HepG2 (cell line): ENCODE measurements around the gene DUSP16. TPM values are rescaled to one million over a fixed set of nuclear protein-coding genes. Genes with fewer than 3 reads are reported as not detected.

Experiments
- ATAC-seq: fragments of 200-7000 bp; cut with Tn5 transposase; 3 replicates; pipeline ENCODE4 v1.9.1; 2020; ENCODE audit warnings: mild to moderate bottlenecking, moderate library complexity
- BruUV-seq: library from RNA; stranded (reverse); fragments of 400-500 nt; replicated peaks from 2 replicates; lab custom pipeline; 2021; lab: Mats Ljungman, UMichigan
- CTCF ChIA-PET: fragments of 300-600 bp; formaldehyde crosslinking; extraction: SDS; loops from one replicate; lab custom pipeline; 2021; ENCODE audit warnings: low total read pairs, inconsistent platforms, low intra/inter-chr PET ratio; lab: Yijun Ruan, JAX
- POLR2A ChIA-PET: fragments of 350-600 bp; sonication (Branson Sonifier 250); formaldehyde crosslinking; loops from one replicate; lab custom pipeline; 2020; ENCODE audit warnings: antibody characterized with exemption, inconsistent platforms; lab: Yijun Ruan, JAX
- DNase-seq: peaks from one replicate; pipeline ENCODE4 v3.0.0-alpha.2; 2015; ENCODE audit warnings: low spot score
- FAIRE-seq: peaks from 3 replicates; lab custom pipeline; 2011; peaks lifted over from hg19 to GRCh38; lab: Jason Lieb, UNC
- H2AFZ ChIP-seq: one replicate; pipeline ENCODE4 v1.6.1; 2011; ENCODE audit warnings: low read length, inconsistent platforms
- H3K27ac ChIP-seq: fragments of 300-600 bp; 3 replicates; pipeline ENCODE4 v1.8.0; 2011; ENCODE audit warnings: mixed run types, mild to moderate bottlenecking, mixed read lengths, low read length, inconsistent platforms; ENCODE audit not compliant: insufficient read depth; ENCODE audit errors: extremely low read length
- H3K27me3 ChIP-seq, 2 experiments: fragments of 200-600 bp in 1 of 2; 2 replicates in 1 of 2; 3 replicates in 1 of 2; pipeline versions ENCODE4 v1.6.0 to v1.8.0; 2011; ENCODE audit warnings: low read length in 2 of 2, mild to moderate bottlenecking in 2 of 2, moderate library complexity in 2 of 2, inconsistent platforms in 1 of 2; ENCODE audit not compliant: insufficient read depth in 2 of 2, control insufficient read depth in 1 of 2
- H3K36me3 ChIP-seq, 2 experiments: fragments of 200-600 bp in 1 of 2; replicated peaks in 1 of 2; 2 replicates in 1 of 2; 3 replicates in 1 of 2; pipeline versions ENCODE4 v1.5.1 to v1.8.0; 2011; ENCODE audit warnings: low read length in 2 of 2, inconsistent platforms in 1 of 2; ENCODE audit not compliant: insufficient read depth in 2 of 2, control insufficient read depth in 1 of 2
- H3K4me1 ChIP-seq: 2 replicates; pipeline ENCODE4 v1.5.1; 2012; ENCODE audit warnings: low read length, inconsistent platforms; ENCODE audit not compliant: insufficient read depth
- H3K4me2 ChIP-seq: 2 replicates; pipeline ENCODE4 v1.6.0; 2011; ENCODE audit warnings: low read depth, low read length, inconsistent platforms
- H3K4me3 ChIP-seq, 3 experiments: fragments of 200-600 bp in 1 of 3; sonication (generic), shearing (Covaris generic) in 1 of 3; replicated peaks in 1 of 3; 2 replicates each; pipeline ENCODE4 v1.5.1; 2011 to 2016; ENCODE audit warnings: low read length in 3 of 3, inconsistent platforms in 2 of 3, low read depth in 2 of 3, mild to moderate bottlenecking in 2 of 3, control low read depth in 1 of 3, mixed read lengths in 1 of 3; ENCODE audit not compliant: insufficient read depth in 1 of 3
- H3K79me2 ChIP-seq: one replicate; pipeline ENCODE4 v1.6.1; 2011; ENCODE audit warnings: low read length, inconsistent platforms; ENCODE audit not compliant: insufficient read depth
- H3K9ac ChIP-seq: 2 replicates; pipeline ENCODE4 v1.6.0; 2011; ENCODE audit warnings: mild to moderate bottlenecking, low read depth, low read length, inconsistent platforms; ENCODE audit not compliant: insufficient read depth
- H3K9me3 ChIP-seq: 2 replicates; pipeline ENCODE4 v1.5.1; 2012; ENCODE audit warnings: mild to moderate bottlenecking, low read length
- H4K20me1 ChIP-seq: 2 replicates; pipeline ENCODE4 v1.6.0; 2011; ENCODE audit warnings: inconsistent platforms, mild to moderate bottlenecking, low read length, moderate library complexity; ENCODE audit not compliant: insufficient read depth
- ARHGAP35 ChIP-seq: sonication (generic); formaldehyde crosslinking; IDR thresholded peaks from 2 replicates; pipeline ENCODE4 v1.9.0; 2022; ENCODE audit warnings: mild to moderate bottlenecking, inconsistent platforms, moderate library complexity, missing genetic modification reagents, borderline replicate concordance
- CHCHD3 ChIP-seq: sonication (generic); formaldehyde crosslinking; IDR thresholded peaks from 2 replicates; pipeline ENCODE4 v1.8.0; 2022; ENCODE audit warnings: mild to moderate bottlenecking, missing genetic modification reagents, moderate library complexity
- DDIT3 ChIP-seq: sonication (generic); formaldehyde crosslinking; IDR thresholded peaks from 2 replicates; pipeline ENCODE4 v1.4.0; 2020; ENCODE audit warnings: mild to moderate bottlenecking, missing genetic modification reagents
- E2F5 ChIP-seq: sonication (generic); formaldehyde crosslinking; conservative IDR thresholded peaks from 2 replicates; pipeline ENCODE4 v1.4.0; 2020; ENCODE audit warnings: missing genetic modification reagents
- ERF ChIP-seq: IDR thresholded peaks from 2 replicates; pipeline ENCODE4 v1.6.1; 2018; ENCODE audit warnings: missing biosample characterization, missing genetic modification reagents
- MXD4 ChIP-seq: IDR thresholded peaks from 2 replicates; pipeline ENCODE4 v1.6.1; 2016; ENCODE audit warnings: mild to moderate bottlenecking, missing biosample characterization, missing genetic modification reagents
- PHF8 ChIP-seq: sonication (generic); formaldehyde crosslinking; IDR thresholded peaks from 2 replicates; pipeline ENCODE4 v1.5.0; 2020; ENCODE audit warnings: missing genetic modification reagents
- PLRG1 ChIP-seq: fragments of 450-650 bp; conservative IDR thresholded peaks from 2 replicates; pipeline ENCODE4 v1.6.1; 2016
- ZBTB2 ChIP-seq: sonication (generic); formaldehyde crosslinking; IDR thresholded peaks from 2 replicates; pipeline ENCODE4 v1.8.0; 2022; ENCODE audit warnings: low read depth, missing genetic modification reagents
- ZNF207 ChIP-seq: fragments of 450-650 bp; IDR thresholded peaks from 2 replicates; pipeline ENCODE4 v1.6.1; 2016; ENCODE audit warnings: antibody characterized with exemption, borderline replicate concordance
- ZNF329 ChIP-seq: sonication (generic); formaldehyde crosslinking; IDR thresholded peaks from 2 replicates; pipeline ENCODE4 v1.9.0; 2021; ENCODE audit warnings: low read depth, mild to moderate bottlenecking, missing genetic modification reagents
- ZNF382 ChIP-seq: sonication (generic); formaldehyde crosslinking; IDR thresholded peaks from 2 replicates; pipeline ENCODE4 v1.5.0; 2020; ENCODE audit warnings: missing genetic modification reagents, mild to moderate bottlenecking, borderline replicate concordance
- ZNF512 ChIP-seq: sonication (generic); formaldehyde crosslinking; IDR thresholded peaks from 2 replicates; pipeline ENCODE4 v1.4.0; 2020; ENCODE audit warnings: mild to moderate bottlenecking, missing genetic modification reagents
- ZNF652 ChIP-seq: IDR thresholded peaks from 2 replicates; pipeline ENCODE4 v1.6.1; 2016; ENCODE audit warnings: low read depth, borderline replicate concordance
- ZNF883 ChIP-seq: sonication (generic); formaldehyde crosslinking; IDR thresholded peaks from 2 replicates; pipeline ENCODE4 v1.5.1; 2020; ENCODE audit warnings: mild to moderate bottlenecking, missing genetic modification reagents; ENCODE audit errors: not compliant biosample characterization
- ZSCAN20 ChIP-seq: sonication (generic); formaldehyde crosslinking; IDR thresholded peaks from 2 replicates; pipeline ENCODE4 v1.4.0; 2020; ENCODE audit warnings: missing genetic modification reagents, mild to moderate bottlenecking, borderline replicate concordance
- WGBS: methylation state at CpG from one replicate; pipeline ENCODE4 v1.1.6; 2017; ENCODE audit warnings: low lambda C conversion rate; 5-methylcytosine and 5-hydroxymethylcytosine counted together
- in situ Hi-C: cut with HindIII; loops from 2 replicates; pipeline ENCODE4 v1.10.0; 2017; ENCODE audit warnings: low pct_unique_long_range_greater_than_20kb; ENCODE audit not compliant: extremely low pct_ligation_motif_present
- intact Hi-C: fragments of 100-400 bp; cut with micrococcal nuclease; formaldehyde crosslinking; loops from one replicate; pipeline ENCODE4 v1.10.0; 2022; ENCODE audit not compliant: unreplicated experiment
- polyA plus RNA-seq, 8 experiments: library from polyadenylated mRNA; depleted of rRNA in 3 of 8; stranded (reverse) in 7 of 8; unstranded in 1 of 8; fragments of >200 nt; fragmentation: Illumina TruSeq in 4 of 8; extraction: Trizol in 4 of 8; gene quantifications; 2 replicates each; pipeline versions ENCODE4 v1.2.1 to v1.2.3, GENCODE V29; 2011 to 2016; ENCODE audit warnings: low read depth in 4 of 8, missing spikeins in 1 of 8, mixed read lengths in 1 of 8; ENCODE audit not compliant: insufficient read depth in 1 of 8
- total RNA-seq, 5 experiments: library from RNA; depleted of rRNA; stranded (reverse); fragments of >200 nt; fragmentation: Illumina TruSeq; extraction: Trizol; gene quantifications; 2 replicates each; pipeline ENCODE4 v1.2.3, GENCODE V29; 2016; ENCODE audit warnings: low read depth in 1 of 5

DUSP16 gene
- total and polyA plus RNA-seq, 2 of the 13 experiments (the other 11 are each of a cell fraction or from before 2014, with no cell fraction given), result 45.7 to 46.6 TPM

- TF ChIP-seq ARHGAP35 (no peak), PLRG1 (no peak)
- TF ChIP-seq, all 625 proteins: peak for 0
These were observed 43.7 kb downstream of the DUSP16 start (continued) for GRCh38 chr12:12518919-12519318.

GRCh38 chr12:12518464-12518845, 44.2 kb downstream of the DUSP16 start:
- Histone ChIP-seq H3K4me3 (no peak overlapping the region), H3K36me3 (peaks cover 10 to 63% of the 10 kb centered on the region in 2 experiments), H3K27me3 (no peaks in the 10 kb centered on the region), H3K27ac (no peak overlapping the region), H3K9ac (no peak overlapping the region), H3K9me3 (no peaks in the 10 kb centered on the region), H2AFZ (no peak overlapping the region), H3K79me2 (peaks cover 47% of the 10 kb centered on the region), H4K20me1 (no peaks in the 10 kb centered on the region), H3K4me1 (peaks cover 17% of the 10 kb centered on the region), H3K4me2 (no peak overlapping the region)
- BruUV-seq, result no TSS peak
- intact Hi-C loops, result no loop called here
- CTCF ChIA-PET, result no interaction called here
- TF ChIP-seq ZNF652 (CRISPR knock-in tag), result no peak
- no peak for TF ChIP-seq DDIT3 (CRISPR knock-in tag)
- no peak for TF ChIP-seq ZNF329 (CRISPR knock-in tag)
- no peak for TF ChIP-seq CHCHD3 (CRISPR knock-in tag)
- TF ChIP-seq ZBTB2 (CRISPR knock-in tag), result no peak
- no peak for TF ChIP-seq PHF8
- TF ChIP-seq E2F5 (CRISPR knock-in tag), result no peak
- TF ChIP-seq MXD4 (CRISPR knock-in tag), result no peak
- TF ChIP-seq ZNF207, result no peak
- no peak for TF ChIP-seq ZSCAN20 (CRISPR knock-in tag)
- no peak for TF ChIP-seq ZNF382 (CRISPR knock-in tag)
- no peak for TF ChIP-seq ZNF883 (CRISPR knock-in tag)
- TF ChIP-seq ERF (CRISPR knock-in tag), result no peak
- no peak for TF ChIP-seq ZNF512 (CRISPR knock-in tag)
- FAIRE-seq (no peak), ATAC-seq (no peak), DNase-seq (no peak)
- in situ Hi-C loops, result no loop called here
- POLR2A ChIA-PET, result no interaction called here
- 94% methylated on average over 3 of the region's 3 CpGs for WGBS
